Activated CD4-positive, alpha-beta T cell treated with anti-CD3 and anti-CD28 coated beads, Interleukin-10, Interleukin-2, amounts not matched to agents 100 ng/mL and 50 ng/mL, durations not matched to agents 16 hours and 8 hours (primary cell): ENCODE results near the gene RASIP1.
"Not testable (repeated sequence)": the region's sequence is repeated elsewhere in the genome, so short reads cannot be mapped to it uniquely, and the experiment has no call there.

ENCODE experiments used
- DNase-seq: peaks from one replicate; pipeline ENCODE4 v3.0.0-alpha.2; 2020

Gene RASIP1

DNA sequence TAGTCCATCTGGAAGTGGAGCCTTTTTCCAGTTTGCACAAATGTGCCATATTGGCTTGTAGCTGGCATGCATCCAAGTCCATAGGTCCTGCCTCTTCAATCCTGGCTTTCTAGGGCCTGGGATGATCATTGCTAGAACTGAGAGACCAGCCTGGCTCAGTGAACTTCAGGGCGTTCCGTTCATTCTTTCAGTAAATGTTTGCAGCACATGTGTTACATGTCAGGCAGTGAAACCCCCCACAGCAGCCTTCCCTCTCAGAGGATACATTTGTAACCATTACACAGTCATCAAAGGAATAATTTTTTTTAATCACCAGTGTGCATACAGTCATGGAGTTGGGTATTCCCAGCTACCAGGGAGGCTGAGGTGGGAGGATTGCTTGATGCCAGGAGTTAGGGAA is 35.0 kb downstream of the RASIP1 start:
- DNase-seq = no peak

DNA sequence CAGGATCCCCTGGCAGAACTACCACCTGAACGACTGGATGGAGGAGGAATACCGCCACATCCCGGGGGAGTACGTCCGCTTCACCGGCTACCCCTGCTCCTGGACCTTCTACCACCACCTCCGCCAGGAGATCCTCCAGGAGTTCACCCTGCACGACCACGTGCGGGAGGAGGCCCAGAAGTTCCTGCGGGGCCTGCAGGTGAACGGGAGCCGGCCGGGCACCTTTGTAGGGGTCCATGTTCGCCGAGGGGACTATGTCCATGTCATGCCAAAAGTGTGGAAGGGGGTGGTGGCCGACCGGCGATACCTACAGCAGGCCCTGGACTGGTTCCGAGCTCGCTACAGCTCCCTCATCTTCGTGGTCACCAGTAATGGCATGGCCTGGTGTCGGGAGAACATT is 37.1 kb downstream of the RASIP1 start:
- DNase-seq = no peak

DNA sequence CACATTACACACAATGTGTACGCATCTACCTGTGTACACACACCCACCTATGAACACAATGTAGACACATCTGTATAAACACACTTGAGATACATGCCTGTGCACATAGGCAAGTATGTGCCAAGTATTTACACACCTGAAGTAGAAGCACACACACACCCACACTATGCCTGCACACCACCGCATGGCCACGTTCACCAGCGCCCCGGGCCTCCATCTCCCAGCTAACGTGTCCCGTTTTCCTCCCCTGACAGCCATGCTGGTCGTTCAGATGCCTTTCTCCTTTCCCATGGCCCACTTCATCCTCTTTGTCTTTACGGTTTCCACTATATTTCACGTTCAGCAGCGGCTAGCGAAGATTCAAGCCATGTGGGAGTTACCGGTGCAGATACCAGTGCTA is 37.7 kb downstream of the RASIP1 start:
- DNase-seq = no peak

DNA sequence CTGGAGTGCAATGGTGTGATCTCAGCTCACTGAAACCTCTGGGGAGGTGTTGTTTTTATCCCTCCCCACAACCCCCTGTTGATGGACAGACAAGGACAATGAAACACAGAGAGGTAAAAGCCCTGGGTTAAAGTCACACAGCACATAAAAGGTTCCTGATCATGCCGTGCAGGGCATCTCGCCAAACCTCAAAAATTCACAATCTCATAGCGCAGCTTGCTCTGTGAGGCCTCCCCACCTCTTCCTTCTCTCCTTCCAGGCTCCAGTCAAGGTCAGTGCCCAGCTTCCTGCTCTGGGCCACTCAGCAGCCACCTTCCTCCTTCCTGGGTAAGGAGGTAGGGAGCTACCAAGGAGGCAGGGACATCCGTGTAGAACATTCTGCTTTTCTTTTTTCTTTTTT is 42.4 kb downstream of the RASIP1 start:
- DNase-seq = no peak

DNA sequence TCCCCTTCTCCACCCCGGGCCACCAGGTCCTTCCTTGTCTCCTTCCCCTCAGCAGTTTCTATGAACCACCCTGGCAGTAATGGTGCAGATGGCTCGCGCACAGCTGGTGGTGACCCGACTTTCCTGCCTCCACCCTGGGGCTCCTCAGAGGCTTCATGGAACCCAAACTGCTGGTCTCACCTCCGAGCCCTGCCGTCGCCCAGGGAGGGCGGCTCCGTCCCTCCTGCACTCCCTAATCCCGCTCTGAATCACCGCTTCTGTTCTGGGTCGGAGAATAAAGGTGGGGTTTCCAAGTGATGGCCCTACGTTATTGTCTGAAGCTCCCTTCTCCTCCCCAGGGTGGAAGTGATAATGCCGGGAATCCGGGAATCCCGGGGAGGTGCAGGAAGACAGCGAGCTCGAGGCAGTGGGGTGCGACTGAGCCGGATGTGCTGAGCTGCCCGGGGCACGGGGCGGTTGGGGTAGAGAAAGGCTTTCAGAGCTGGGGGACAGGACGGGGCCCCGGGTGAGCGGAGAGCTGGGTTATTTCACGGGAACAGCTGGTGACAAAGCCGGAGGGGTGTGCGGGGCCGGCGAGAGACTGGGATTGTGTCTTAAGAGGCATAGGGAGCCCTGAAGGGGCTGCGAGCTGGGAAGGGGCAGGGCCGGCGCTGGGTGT is 43.9 kb downstream of the RASIP1 start:
- DNase-seq = no peak

DNA sequence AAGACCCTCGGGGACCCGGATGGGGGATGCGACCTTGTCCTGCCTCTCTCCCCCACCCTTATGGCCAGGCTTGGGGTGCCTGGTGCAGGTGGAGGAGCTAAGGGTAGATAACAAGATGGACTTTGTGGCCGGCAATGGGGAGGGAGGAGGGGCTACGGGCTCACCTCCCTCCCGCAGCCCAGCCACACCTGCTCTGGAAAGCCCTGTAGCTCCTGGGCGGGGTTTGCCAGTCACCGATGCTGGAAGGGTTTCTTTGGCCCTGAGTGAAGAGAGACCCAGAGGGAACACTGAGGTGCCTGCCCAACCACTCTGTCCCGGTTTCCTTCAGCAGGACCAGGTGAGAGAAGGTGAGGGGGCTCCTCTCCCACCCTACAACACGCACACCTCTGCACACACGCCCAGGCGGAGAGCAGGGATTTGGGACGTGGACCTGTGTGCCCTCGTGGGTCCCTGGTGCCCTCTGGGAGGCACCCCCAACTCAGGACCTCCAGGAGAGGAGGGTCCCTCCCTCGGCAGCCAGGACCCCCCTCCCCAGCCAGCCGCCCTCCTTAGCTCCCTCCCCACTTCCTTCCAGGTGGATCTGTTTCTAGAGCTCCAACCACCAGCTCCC is 44.6 kb downstream of the RASIP1 start, which contains the start of gene FUT2:
FUT2 (plus strand) TSS at position 229 of the 610 bp plus-strand sequence. CDS start 6,986 bp downstream, outside the sequence.
- DNase-seq = no peak

DNA sequence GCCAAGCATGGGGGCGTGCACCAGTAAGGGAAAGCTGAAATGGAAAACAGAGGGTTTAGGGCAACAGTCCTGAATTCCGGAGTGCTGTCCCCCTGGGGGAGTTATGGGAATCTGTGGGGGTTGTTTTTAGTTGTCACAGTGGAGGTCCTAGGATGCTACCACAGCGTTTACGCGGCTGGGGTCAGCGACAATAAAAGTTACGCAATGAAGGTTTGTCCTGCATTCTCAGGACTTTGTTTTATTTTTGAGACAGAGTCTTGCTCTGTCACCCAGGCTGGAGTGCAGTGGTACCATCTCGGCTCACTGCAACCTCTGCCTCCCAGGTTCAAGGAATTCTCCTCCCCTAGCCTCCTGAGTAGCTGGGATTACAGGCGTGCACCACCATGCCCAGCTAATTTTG is 46.8 kb downstream of the RASIP1 start:
- DNase-seq = not testable (repeated sequence)

DNA sequence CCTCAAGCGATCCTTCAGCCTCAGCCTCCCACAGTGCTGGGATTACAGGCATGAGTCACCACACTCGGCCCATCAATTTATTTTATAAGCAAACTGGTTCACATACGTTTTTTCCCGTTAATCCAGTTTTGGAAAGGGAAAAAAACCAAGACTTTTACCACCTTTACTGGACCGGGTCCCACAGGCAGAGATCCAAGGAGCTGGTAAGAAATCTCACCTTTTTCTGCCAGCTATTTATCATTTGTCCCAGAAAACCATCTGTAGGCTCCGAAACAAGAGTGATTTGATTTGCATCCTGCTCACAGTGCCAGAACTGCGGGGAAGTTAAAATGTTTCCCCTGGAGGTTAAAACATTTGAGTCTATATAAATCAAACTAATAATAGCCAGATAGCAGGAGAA is 51.0 kb downstream of the RASIP1 start:
- no peak for DNase-seq

DNA sequence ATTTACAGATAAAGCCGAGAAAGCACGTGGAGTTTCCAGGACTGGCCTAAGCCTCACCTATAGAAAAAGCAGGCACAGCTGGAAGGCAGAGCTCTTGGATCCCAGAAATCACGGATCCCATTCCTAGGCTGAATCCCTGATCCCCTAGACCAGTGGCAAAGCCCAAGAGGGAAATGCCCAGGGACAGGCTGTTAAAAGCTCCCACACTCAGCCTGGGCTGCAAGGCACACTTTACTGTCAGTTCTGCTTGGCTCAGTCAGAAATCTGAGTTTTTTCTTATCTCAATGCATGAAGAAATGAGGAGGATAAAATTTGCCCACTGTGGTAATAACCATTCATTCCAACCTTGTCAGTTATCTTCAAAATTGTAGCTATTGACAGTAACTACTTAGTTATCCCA is 52.6 kb downstream of the RASIP1 start:
- no peak for DNase-seq

DNA sequence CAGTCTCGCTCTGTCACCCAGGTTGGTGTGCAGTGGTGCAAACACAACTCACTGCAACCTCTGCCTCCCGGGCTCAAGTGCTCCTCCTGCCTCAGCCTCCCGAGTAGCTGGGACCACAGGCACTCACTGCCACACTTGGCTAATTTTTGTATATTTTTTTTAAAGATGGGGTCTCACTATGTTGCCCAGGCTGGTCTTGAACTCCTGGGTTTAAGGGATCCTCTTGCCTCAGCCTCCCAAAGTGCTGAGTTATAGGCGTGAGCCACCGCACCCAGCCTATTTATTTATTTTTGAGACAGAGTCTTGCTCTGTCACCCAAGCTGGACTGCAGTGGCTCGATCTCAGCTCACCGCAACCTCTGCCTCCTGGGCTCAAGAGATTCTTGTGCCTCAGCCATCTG is 53.8 kb downstream of the RASIP1 start:
- DNase-seq = not testable (repeated sequence)

DNA sequence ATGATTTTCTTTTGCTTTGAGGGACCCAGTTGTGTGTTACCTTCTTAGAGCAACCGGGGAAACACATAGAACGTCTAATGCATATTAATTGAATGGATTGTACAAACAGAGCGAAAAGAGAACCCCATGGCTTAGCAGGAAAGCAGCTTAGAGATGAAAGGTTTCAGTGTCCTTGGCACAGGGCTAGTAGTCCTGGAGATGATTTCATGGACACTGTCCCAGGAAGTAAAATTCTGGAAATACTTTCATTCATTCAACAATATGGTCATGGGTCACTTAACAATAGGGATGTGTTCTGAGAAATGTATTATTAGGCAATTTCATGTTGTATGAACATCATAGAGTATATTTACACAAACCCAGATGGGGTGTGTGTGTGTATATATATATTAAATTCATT is 54.3 kb downstream of the RASIP1 start:
- no peak for DNase-seq

DNA sequence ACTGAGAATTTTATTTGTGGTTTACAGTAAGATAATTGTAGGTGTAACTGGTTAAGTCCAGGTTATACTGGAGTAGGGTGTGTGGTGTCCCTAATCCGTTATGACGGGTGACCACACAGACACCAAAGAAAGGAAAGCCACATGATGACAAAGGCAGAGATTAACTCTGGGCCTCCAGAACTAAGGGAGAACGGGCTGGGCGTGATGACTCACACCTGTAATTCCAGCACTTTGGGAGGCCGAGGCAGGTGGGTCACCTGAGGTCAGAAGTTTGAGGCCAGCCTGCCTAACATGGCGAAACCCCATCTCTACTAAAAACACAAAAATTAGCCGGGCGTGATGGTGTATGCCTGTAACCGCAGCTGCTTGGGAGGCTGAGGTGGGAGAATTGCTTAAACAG is 54.8 kb downstream of the RASIP1 start:
- no peak for DNase-seq

DNA sequence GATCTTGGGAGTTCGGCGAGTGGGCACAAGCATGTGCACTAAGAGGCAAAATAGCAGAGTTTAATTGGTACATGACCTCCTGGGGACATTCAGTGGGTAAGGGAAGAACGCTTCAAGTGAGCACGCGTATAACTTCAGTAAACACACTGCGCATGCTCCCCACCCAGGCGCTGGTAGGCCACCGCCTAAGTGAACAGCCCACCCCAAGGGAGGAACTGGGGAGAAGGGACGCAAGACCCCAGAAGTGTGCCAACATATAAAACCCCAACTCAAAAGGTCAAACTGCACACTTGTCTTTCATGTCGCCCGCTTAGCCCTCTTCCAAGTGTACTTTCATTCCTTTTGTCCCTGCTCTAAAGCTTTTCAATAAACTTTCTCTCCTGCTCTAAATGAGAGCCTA is 57.1 kb downstream of the RASIP1 start:
- peak; percentile 26 for DNase-seq

DNA sequence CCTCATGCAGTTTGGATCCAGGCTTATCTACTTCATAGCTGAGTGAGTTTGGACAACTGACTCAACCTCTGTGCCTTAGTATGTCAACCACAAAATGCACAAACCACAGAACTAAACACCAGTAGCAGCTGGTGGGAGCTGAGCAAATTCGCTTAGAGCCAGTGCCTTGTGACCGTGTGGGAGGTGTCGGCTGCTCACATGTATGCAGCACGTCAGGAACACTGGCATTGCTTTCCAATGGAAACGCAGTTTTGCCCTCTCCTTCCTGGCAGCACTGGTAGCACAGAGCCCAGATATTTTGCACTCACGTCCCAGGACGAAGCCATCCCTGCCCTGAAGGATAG is 59.3 kb downstream of the RASIP1 start:
- DNase-seq = peak; percentile 11

DNA sequence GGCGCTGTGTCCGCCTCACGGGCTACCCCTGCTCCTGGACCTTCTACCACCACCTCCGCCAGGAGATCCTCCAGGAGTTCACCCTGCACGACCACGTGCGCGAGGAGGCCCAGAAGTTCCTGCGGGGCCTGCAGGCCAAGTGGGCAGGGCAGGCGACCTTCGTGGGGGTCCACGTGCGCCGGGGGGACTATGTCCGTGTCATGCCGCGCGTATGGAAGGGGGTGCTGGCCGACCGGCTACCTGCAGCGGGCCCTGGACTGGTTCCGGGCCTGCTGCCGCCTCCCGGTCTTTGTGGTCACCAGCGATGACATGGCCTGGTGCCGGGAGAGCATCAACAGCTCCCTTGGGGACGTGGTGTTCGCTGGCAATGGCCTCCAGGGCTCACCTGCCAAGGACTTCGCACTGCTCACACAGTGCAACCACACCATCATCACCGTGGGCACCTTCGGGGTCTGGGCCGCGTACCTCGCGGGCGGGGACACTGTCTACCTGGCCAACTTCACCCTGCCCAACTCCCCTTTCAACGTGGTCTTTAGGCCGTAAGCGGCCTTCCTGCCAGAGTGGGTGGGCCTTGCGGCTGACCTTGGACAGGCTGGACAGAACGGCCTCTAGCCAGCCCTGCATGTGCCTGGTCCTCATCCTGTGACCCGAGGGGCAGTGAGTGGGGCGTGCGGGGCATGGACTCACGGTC is 59.8 kb downstream of the RASIP1 start:
- no peak for DNase-seq

DNA sequence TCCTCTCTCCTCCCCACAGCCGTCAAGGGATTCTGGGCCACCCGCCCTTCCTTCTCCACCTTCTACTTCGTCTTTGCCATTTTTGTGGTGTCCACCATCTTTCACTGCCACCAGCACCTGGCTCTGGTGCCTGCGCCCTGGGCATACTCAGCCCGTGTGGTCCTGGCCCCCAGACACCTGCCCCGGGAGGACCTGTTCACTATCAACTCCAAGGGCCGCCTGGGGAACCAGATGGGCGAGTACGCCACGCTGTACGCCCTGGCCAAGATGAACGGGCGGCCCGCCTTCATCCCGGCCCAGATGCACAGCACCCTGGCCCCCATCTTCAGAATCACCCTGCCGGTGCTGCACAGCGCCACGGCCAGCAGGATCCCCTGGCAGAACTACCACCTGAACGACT is 60.4 kb downstream of the RASIP1 start:
- not testable (repeated sequence) for DNase-seq

DNA sequence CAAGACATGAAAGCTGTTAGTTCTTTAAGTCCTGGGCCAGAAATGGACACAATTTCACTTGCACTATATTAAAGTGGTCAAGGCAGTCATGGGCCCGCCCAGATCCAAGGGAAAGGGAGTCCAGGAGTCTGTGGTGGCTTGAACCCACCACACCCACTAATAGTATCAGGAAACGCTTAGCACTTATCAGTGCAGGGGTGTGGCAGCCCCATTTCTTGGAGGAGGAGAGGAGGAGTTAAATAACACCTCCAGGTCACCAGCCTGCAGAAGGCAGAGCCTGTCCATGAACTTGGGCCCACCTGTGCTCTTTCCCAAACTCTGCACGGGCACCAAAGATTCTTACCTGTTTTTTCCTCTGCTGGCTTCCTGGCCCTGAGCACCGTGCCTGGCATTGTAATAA is 62.2 kb downstream of the RASIP1 start:
- no peak for DNase-seq

DNA sequence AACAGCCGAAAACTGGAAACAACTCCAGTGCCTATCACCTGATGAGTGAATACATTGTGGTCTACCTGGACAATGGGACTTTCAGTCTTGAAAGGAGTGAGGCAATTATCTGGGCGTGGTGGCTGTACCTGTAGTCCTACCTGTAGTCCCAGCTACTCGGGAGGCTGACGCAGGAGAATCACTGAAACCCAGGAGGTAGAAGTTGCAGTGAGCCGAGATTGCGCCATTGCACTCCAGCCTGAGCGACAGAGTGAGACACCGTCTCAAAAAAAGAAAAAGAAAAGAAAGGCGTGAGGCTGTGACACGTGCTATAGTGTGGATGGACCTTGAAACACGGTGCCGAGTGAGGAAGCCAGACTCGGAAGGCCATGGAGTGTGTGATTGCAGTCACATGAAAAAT is 63.5 kb downstream of the RASIP1 start:
- DNase-seq = no peak

DNA sequence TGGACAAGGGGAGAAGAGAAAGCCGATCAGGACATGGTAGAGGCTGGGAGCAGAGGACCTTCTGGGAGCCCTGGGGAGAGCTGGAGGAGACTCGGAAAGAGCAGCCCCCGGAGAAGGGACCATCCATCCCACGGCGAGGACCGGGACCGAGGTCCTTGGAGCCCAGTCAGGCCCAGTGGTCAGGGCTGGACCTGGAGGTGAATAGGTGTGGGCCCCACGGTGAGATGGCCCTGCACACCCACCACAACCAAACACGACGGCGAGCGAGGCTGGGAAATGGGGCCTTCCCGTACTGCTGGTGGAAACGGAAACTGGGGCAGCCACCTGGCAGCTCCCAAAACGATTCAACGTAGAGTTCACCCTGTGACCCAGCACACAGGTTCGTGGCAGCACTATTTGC is 63.9 kb downstream of the RASIP1 start:
- DNase-seq = no peak

DNA sequence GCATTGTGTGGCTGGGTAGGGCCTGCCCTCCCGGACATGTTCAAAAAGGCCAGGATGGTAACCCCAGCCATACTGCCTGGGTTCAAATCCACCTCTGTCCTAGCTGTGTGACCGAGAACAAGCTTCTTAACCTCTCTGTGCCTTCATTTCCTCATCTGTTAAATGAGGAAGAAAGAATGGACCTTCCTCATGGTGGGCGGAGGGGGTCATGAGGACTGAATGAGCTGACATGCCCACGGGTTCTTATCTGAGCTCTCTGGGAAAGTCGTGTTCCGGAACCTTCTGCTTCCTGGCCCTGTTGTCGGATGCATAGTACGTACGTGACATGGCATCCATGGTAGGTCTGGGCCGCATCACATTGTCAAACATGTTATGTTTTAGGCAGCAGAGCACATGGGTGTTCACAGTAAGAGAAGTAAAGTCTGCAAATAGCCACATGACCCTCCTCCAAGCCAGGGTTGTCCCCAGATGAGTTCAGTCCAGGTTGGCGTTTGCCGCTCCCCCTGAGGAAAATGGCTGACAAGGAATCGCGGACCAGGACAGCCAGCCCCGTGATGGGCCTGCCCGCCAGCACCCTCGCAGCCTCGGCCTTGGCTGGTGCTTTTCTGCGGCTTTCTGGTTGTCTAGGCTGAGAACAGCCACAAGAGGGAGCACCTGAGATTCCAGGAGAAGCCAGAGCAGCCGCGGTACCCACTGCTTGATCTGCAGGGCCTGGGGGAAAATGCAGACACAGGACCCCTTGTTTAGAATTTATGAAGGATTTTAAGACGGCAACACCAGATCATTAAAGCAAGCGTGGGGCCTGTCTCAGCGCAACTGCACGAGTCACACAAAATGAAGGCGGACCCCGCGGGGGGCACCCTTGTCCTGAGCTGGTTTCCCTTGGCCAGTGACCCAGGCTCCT is 65.2 kb downstream of the RASIP1 start:
- peak; percentile 83 for DNase-seq

DNA sequence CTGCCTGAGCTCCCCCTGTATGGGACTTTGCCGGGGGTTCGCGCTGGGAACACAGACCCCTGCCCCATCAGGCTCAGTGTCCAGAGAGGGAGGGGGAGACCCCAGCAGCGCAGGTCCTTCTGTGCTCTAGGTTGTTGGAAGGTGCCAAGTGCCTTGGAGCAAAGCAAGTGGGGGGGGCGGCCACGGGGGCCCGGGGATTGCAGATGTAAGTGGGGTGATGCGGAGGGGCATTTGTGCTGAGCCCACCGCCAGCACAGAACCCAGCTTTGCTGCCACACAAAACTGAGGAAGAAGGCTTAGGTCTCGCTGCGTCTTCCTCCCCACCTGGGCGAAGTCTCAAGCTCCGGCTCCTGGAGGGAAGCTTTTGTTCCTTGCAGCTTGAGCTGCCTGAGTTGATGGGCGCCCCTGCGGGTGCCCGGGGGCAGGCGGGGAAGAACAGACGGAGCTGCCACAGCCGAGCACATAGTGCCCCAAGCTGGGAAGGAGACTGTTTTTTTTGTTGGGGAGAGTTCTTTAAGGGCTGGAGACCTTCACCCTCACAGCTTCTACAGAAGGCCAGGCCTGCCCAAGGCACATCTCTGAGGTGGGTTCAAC is 66.1 kb downstream of the RASIP1 start:
- DNase-seq = no peak

DNA sequence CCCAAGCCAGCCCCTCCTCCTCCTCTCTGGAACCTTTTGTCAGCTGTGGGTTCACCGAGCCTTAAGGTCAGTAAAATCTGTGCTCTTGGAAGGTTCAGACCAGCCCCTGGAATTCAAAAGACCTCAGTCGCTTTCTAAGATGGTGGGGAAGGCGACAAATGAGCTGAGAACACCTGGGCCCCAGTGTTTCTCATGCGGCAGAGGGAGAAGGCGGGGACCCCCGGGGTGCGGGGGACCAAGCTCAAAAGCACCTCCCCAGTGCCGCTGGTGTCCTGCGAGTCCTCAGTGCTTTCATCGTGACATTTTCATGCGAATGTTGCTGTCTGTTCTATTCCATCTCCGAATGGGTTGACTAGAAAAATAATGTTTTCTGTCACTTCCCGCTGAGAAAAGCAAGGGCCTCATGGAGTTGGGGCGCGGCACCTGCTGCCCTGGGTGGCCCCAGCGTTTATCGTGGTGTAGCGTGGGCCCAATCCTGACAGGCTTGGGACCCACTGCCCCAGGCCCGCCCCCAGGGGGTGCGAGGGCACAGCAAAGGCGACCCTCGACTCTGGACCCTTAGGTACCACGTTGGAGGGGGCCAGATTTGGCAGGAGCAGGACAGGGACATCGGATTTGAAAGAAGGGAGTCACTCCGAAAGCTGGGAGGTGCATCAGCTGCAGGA is 66.8 kb downstream of the RASIP1 start:
- DNase-seq = no peak
